Gastroesophageal sphincter (tissue), 4 donors: ENCODE data around the gene MOB3B. TPM values are rescaled to one million over a fixed set of nuclear protein-coding genes. Genes with fewer than 3 reads are reported as not detected.

Source experiments
- ATAC-seq: fragments of 150-250 bp; one replicate; pipeline ENCODE4 v1.9.1; 2016; ENCODE audit warnings: mild to moderate bottlenecking, moderate library complexity
- H3K27ac ChIP-seq, 4 donors: fragments of 200-600 bp; sonication (generic) in 3 of 4; 1 replicate in 3 of 4; 2 replicates in 1 of 4; pipeline ENCODE4 v1.5.1; 2016 to 2019
- H3K27me3 ChIP-seq: fragments of 200-600 bp; sonication (generic); one replicate; pipeline ENCODE4 v1.5.1; 2019
- H3K36me3 ChIP-seq, 2 donors: fragments of 200-600 bp; sonication (generic); one replicate each; pipeline ENCODE4 v1.5.1; 2019; ENCODE audit warnings: control low read depth in 1 of 2
- H3K4me1 ChIP-seq, 3 donors: fragments of 200-600 bp; sonication (generic); 1 replicate in 2 of 3; 2 replicates in 1 of 3; pipeline ENCODE4 v1.5.1; 2016 to 2019; ENCODE audit warnings: control low read depth in 2 of 3
- H3K4me3 ChIP-seq, 2 donors: fragments of 200-600 bp; sonication (generic); one replicate each; pipeline ENCODE4 v1.5.1; 2019; ENCODE audit warnings: mild to moderate bottlenecking in 1 of 2, moderate library complexity in 1 of 2
- H3K9me3 ChIP-seq, 3 donors: fragments of 200-600 bp; sonication (generic); one replicate each; pipeline ENCODE4 v1.5.1; 2017 to 2019; ENCODE audit warnings: control low read depth in 2 of 3
- EP300 ChIP-seq: sonication (generic); formaldehyde crosslinking; IDR thresholded peaks from one replicate; pipeline ENCODE4 v1.6.1; 2017; ENCODE audit warnings: antibody characterized with exemption, mild to moderate bottlenecking
- POLR2A ChIP-seq, 2 donors: fragments of 450-650 bp; IDR thresholded peaks; one replicate each; pipeline ENCODE4 v1.6.1; 2017; ENCODE audit warnings: antibody characterized with exemption in 2 of 2, mild to moderate bottlenecking in 2 of 2, moderate library complexity in 1 of 2
- POLR2AphosphoS5 ChIP-seq: sonication (generic); formaldehyde crosslinking; IDR thresholded peaks from one replicate; pipeline ENCODE4 v1.6.1; 2017; ENCODE audit warnings: antibody characterized with exemption
- WGBS, 2 donors: methylation state at CpG; one replicate each; pipeline ENCODE4 v1.1.5; 2018; ENCODE audit warnings: low coverage in 1 of 2; 5-methylcytosine and 5-hydroxymethylcytosine counted together
- total RNA-seq, 4 donors: library from RNA; depleted of rRNA; stranded (reverse); fragments of >200 nt; gene quantifications; one replicate each; pipeline ENCODE4 v1.1.0, GENCODE V29; 2016
- TF ChIP-seq, protein P1 (sequence below), 4 experiments: fragments of 200-600 bp in 2 of 4; fragments of 450-650 bp in 2 of 4; sonication (generic) in 1 of 4; IDR thresholded peaks; one replicate each; pipeline ENCODE4 v1.5.1; 2017 to 2019; ENCODE audit warnings: antibody characterized with exemption in 4 of 4, mild to moderate bottlenecking in 2 of 4, moderate library complexity in 2 of 4

MOB3B gene
- total RNA-seq, 4 donors from 2014 or later: 10.2 to 12.4 (median 11.6) TPM

DNA sequence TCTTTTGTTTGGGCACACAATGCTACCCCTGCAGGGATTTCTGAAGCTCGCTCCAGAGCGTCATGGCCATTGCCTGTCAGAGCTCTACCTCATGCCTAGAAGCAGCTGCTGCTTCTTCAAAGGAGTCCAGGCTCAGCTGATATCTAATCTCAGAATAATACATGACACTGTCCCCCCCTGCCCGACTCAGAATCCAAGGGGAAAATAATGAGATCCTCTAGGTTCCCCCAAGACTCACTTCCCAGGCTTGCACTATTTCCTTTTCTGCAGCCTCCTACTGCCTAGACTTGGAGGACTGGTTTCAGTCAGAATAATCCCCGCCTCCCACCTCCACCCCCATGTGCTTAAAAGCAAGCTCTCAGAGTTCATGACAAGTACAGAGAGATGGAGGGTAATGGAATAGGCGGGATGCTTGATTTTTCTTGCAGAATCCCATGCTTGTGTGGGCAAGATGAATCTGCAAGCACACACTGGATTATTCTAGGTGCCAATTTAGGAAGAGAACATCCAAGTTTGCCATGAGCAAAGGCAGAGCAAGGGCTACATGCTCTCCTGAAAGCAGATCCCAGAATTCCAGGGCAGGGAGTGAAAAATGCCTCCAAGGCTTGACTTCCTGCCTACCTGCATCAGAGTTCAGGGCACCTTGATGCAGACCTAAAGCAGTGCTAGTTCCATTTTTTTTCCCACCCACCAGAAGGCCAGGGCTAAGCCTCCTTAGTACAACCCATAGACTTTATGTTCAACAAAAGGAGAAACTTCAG is 102.9 kb downstream of the MOB3B start:
- Histone ChIP-seq H3K27ac (no peak overlapping the region), H3K4me1 (peaks cover 0 to 11% (median 5%) of the 10 kb centered on the region in 3 donors), H3K36me3 (no peaks in the 10 kb centered on the region), H3K9me3 (no peaks in the 10 kb centered on the region), H3K27me3 (no peaks in the 10 kb centered on the region), H3K4me3 (no peak overlapping the region)
- no peak for ATAC-seq
- TF ChIP-seq POLR2AphosphoS5 (no peak), EP300 (no peak), POLR2A (IDR thresholded peaks at IDR 0.05) (no peak)
- TF ChIP-seq, protein P1, sequence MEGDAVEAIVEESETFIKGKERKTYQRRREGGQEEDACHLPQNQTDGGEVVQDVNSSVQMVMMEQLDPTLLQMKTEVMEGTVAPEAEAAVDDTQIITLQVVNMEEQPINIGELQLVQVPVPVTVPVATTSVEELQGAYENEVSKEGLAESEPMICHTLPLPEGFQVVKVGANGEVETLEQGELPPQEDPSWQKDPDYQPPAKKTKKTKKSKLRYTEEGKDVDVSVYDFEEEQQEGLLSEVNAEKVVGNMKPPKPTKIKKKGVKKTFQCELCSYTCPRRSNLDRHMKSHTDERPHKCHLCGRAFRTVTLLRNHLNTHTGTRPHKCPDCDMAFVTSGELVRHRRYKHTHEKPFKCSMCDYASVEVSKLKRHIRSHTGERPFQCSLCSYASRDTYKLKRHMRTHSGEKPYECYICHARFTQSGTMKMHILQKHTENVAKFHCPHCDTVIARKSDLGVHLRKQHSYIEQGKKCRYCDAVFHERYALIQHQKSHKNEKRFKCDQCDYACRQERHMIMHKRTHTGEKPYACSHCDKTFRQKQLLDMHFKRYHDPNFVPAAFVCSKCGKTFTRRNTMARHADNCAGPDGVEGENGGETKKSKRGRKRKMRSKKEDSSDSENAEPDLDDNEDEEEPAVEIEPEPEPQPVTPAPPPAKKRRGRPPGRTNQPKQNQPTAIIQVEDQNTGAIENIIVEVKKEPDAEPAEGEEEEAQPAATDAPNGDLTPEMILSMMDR (IDR thresholded peaks at IDR 0.05): no peak
- WGBS, 2 donors: 79 to 87% methylated on average over 3 of the region's 5 CpGs

DNA sequence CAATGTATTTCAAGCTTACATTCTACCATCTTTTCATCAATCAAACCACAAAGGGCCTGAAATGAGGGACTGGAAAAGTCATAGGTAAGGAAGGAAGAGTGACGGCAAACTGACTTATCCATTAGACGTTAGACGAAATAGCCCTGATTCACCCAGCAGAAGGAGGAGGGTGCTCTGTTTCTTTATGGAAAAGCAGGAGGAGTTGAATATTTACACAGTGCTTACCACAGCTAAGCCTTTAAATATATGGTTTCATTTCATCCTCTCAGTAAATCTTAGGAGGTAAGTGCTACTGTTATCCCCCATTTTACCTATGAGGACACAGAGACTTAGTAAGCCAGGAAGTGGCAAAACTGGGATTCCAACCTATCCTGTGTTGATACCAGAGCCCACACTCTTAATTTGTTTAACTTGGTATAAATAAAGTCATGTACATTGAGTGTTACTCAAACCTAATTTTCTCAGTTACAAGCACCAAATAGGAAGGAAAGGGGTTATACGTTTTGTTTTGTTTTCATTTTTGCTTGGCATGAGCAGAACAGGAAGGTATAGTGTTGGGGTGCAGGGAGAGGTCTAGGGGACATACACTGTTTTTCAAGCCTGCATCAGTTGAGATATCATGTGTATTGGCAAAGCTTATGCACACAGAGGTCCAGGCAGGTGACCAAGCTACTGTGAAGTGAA is 103.6 kb downstream of the MOB3B start:
- no peaks in the 10 kb centered on the region for H3K27me3 ChIP-seq
- peaks cover 0 to 4% (median 0%) of the 10 kb centered on the region in 3 donors for H3K4me1 ChIP-seq
- no peak for TF ChIP-seq POLR2A (IDR thresholded peaks at IDR 0.05)
- TF ChIP-seq EP300: no peak
- TF ChIP-seq POLR2AphosphoS5: no peak
- TF ChIP-seq, protein P1 (IDR thresholded peaks at IDR 0.05): no peak
- no peaks in the 10 kb centered on the region for H3K36me3 ChIP-seq
- no peak for ATAC-seq
- 64 to 77% methylated on average over 1 to 4 of the region's 4 CpGs for WGBS, 2 donors
- H3K4me3 ChIP-seq: no peak overlapping the region
- no peaks in the 10 kb centered on the region for H3K9me3 ChIP-seq
- H3K27ac ChIP-seq: no peak overlapping the region

DNA sequence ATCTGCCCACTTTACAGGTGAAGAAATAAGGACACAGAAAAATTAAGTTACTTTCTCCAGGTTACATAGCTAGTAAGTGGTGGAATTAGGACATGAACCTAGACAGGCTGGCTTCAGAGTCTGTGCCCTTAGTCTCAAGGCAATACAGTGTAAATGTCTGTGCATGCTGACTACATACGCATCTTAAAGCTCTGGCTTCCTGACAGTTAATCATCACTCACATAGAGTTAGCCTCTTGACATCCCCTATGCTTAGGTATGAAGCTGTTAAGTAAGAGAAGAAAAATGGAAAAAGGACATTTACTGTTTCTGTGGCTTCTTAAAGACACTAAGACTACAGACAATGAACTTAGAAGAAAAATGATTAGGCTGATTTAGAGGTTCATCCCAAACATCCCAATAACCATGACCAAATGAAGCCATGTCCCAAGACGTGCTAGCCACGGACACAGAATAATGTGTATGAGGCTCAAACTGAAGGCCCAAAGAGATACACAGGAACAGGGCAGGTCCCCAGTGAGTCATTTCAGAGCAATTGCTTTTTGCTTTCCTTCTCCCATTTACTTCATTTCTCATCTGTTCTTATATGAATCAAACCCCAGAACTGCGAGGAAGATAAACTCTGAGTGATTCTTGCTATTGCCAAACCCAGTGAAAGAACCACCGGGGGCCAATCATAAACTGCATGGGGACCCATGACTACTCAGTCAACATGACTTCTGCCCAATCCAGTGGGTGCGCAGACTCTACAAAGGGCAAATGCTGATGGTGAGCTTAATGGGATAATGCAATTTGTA is 105.5 kb downstream of the MOB3B start:
- no peak overlapping the region for H3K4me3 ChIP-seq
- H3K27me3 ChIP-seq: no peaks in the 10 kb centered on the region
- 85 to 95% methylated on average over 3 to 6 of the region's 6 CpGs for WGBS, 2 donors
- TF ChIP-seq EP300 (no peak), POLR2AphosphoS5 (no peak), POLR2A (IDR thresholded peaks at IDR 0.05) (no peak)
- TF ChIP-seq, protein P1 (IDR thresholded peaks at IDR 0.05): no peak
- no peak for ATAC-seq
- H3K4me1 ChIP-seq: no peaks in the 10 kb centered on the region
- H3K36me3 ChIP-seq: no peaks in the 10 kb centered on the region
- H3K27ac ChIP-seq: no peak overlapping the region
- H3K9me3 ChIP-seq: no peaks in the 10 kb centered on the region

DNA sequence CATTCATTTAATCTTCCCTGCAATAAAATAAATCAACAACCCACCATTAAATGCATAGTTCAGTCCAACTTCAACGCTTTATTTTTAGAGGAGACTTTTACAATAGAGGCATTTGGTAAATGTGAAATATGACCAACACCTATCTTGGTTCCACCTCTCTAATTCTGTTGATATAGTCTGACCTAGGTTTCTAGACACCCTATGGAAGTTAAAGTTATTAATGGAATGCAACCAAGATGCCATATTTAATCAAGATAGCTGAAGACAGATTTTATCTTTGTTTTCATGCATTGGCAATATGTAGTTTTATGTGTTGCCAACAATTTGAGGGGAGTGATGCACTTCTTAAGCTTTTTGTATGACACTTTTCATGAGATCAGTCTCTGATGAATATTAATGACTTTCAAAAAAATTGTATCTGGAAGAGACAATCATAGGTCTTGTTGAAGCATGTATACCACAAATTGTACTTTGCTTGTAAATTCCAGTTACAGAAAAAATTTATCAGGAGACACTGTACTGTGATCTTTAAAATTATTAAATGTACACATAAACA is 107.3 kb downstream of the MOB3B start:
- WGBS, 2 donors: 60 to 78% methylated on average over 1 of the region's 1 CpG
- Histone ChIP-seq H3K27ac (no peak overlapping the region), H3K4me3 (no peak overlapping the region), H3K9me3 (no peaks in the 10 kb centered on the region), H3K27me3 (no peaks in the 10 kb centered on the region), H3K36me3 (no peaks in the 10 kb centered on the region), H3K4me1 (no peaks in the 10 kb centered on the region)
- TF ChIP-seq POLR2AphosphoS5 (no peak), POLR2A (IDR thresholded peaks at IDR 0.05) (no peak), EP300 (no peak)
- TF ChIP-seq, protein P1 (IDR thresholded peaks at IDR 0.05): no peak
- no peak for ATAC-seq
